HL-60 (cell line): ENCODE measurements around the gene TTC34.
"Not testable (repeated sequence)": the region's sequence is repeated elsewhere in the genome, so short reads cannot be mapped to it uniquely, and the experiment has no call there.

Experiments
- POLR2AphosphoS5 ChIP-seq: IDR thresholded peaks from 2 replicates; pipeline ENCODE4 v1.6.1; 2012; ENCODE audit warnings: low read depth
- TF ChIP-seq, protein P1 (sequence below): IDR thresholded peaks from one replicate; pipeline ENCODE4 v1.5.1; 2011; ENCODE audit warnings: low read length, control low read depth, inconsistent platforms; ENCODE audit not compliant: insufficient read depth
- TF ChIP-seq, protein P2 (sequence below): IDR thresholded peaks from 2 replicates; pipeline ENCODE4 v1.6.1; 2012; ENCODE audit warnings: low read depth; ENCODE audit not compliant: insufficient replicate concordance

DNA sequence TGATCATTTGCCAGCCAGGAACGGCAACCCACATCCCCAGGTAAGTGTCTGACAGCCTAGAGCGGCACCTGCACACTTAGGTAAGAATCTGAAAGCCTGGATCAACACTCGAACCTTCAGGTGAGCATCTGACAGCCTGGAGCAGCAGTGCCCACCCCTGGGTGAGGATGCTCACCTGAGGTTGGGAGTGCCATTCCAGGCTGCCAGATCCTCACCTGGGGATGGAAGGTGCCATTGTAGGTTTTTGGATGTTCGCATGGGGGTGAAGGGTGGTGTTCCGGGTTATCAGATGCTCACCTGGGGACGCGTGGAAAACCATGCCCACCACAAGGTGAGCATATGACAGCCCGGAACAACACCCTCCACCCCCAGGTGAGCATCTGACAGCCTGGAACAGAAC is 33.4 kb downstream of the TTC34 start:
- TF ChIP-seq, protein P1, sequence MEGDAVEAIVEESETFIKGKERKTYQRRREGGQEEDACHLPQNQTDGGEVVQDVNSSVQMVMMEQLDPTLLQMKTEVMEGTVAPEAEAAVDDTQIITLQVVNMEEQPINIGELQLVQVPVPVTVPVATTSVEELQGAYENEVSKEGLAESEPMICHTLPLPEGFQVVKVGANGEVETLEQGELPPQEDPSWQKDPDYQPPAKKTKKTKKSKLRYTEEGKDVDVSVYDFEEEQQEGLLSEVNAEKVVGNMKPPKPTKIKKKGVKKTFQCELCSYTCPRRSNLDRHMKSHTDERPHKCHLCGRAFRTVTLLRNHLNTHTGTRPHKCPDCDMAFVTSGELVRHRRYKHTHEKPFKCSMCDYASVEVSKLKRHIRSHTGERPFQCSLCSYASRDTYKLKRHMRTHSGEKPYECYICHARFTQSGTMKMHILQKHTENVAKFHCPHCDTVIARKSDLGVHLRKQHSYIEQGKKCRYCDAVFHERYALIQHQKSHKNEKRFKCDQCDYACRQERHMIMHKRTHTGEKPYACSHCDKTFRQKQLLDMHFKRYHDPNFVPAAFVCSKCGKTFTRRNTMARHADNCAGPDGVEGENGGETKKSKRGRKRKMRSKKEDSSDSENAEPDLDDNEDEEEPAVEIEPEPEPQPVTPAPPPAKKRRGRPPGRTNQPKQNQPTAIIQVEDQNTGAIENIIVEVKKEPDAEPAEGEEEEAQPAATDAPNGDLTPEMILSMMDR = not testable (repeated sequence)
- TF ChIP-seq POLR2AphosphoS5 = not testable (repeated sequence)
- TF ChIP-seq, protein P2, sequence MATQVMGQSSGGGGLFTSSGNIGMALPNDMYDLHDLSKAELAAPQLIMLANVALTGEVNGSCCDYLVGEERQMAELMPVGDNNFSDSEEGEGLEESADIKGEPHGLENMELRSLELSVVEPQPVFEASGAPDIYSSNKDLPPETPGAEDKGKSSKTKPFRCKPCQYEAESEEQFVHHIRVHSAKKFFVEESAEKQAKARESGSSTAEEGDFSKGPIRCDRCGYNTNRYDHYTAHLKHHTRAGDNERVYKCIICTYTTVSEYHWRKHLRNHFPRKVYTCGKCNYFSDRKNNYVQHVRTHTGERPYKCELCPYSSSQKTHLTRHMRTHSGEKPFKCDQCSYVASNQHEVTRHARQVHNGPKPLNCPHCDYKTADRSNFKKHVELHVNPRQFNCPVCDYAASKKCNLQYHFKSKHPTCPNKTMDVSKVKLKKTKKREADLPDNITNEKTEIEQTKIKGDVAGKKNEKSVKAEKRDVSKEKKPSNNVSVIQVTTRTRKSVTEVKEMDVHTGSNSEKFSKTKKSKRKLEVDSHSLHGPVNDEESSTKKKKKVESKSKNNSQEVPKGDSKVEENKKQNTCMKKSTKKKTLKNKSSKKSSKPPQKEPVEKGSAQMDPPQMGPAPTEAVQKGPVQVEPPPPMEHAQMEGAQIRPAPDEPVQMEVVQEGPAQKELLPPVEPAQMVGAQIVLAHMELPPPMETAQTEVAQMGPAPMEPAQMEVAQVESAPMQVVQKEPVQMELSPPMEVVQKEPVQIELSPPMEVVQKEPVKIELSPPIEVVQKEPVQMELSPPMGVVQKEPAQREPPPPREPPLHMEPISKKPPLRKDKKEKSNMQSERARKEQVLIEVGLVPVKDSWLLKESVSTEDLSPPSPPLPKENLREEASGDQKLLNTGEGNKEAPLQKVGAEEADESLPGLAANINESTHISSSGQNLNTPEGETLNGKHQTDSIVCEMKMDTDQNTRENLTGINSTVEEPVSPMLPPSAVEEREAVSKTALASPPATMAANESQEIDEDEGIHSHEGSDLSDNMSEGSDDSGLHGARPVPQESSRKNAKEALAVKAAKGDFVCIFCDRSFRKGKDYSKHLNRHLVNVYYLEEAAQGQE = not testable (repeated sequence)
